IMR-90 (cell line): ENCODE results near the gene COL7A1. TPM values are rescaled to one million over a fixed set of nuclear protein-coding genes. Genes with fewer than 3 reads are reported as not detected.

ENCODE experiments used
- ATAC-seq: fragments of 200-7000 bp; cut with Tn5 transposase; 2 replicates; pipeline ENCODE4 v1.9.1; 2020; ENCODE audit warnings: low read depth, mild to moderate bottlenecking, moderate library complexity
- BruUV-seq: library from RNA; stranded (reverse); fragments of 400-500 nt; replicated peaks from 2 replicates; lab custom pipeline; 2021; lab: Mats Ljungman, UMichigan
- CTCF ChIA-PET: fragments of 300-600 bp; formaldehyde crosslinking; extraction: SDS; loops from one replicate; lab custom pipeline; 2021; ENCODE audit warnings: antibody characterized with exemption; lab: Yijun Ruan, JAX
- POLR2A ChIA-PET: fragments of 300-600 bp; sonication (Branson Sonifier 250); formaldehyde crosslinking; loops from one replicate; lab custom pipeline; 2022; ENCODE audit warnings: antibody characterized with exemption; ENCODE audit not compliant: unreplicated experiment; lab: Charles Lee
- DNase-seq: peaks from one replicate; pipeline ENCODE4 v3.0.0; 2013
- H2AFZ ChIP-seq: replicated peaks from 2 replicates; pipeline ENCODE3; 2013; ENCODE audit warnings: low read length, mild to moderate bottlenecking; ENCODE audit not compliant: poor library complexity
- H2AK5ac ChIP-seq: 2 replicates; pipeline ENCODE4 v1.6.1; 2013; ENCODE audit warnings: low read depth, low read length, inconsistent platforms
- H2AK9ac ChIP-seq: replicated peaks from 2 replicates; pipeline ENCODE3; 2013; ENCODE audit warnings: mild to moderate bottlenecking, low read depth, low read length, moderate library complexity; ENCODE audit not compliant: poor library complexity
- H2BK120ac ChIP-seq: 2 replicates; pipeline ENCODE4 v1.6.1; 2013; ENCODE audit warnings: low read depth, low read length, inconsistent platforms
- H2BK15ac ChIP-seq: 3 replicates; pipeline ENCODE4 v1.6.1; 2013; ENCODE audit warnings: low read depth, low read length, inconsistent platforms
- H2BK20ac ChIP-seq: 2 replicates; pipeline ENCODE4 v1.6.1; 2013; ENCODE audit warnings: low read depth, mild to moderate bottlenecking, inconsistent platforms, low read length, moderate library complexity
- H2BK5ac ChIP-seq: 2 replicates; pipeline ENCODE4 v1.6.1; 2013; ENCODE audit warnings: mild to moderate bottlenecking, low read depth, low read length, inconsistent platforms; ENCODE audit not compliant: poor library complexity, severe bottlenecking
- H3K14ac ChIP-seq: replicated peaks from 2 replicates; pipeline ENCODE4 v1.6.1; 2013; ENCODE audit warnings: low read depth, low read length, inconsistent platforms
- H3K18ac ChIP-seq: 2 replicates; pipeline ENCODE4 v1.6.1; 2013; ENCODE audit warnings: low read depth, low read length, control low read depth
- H3K23ac ChIP-seq: 2 replicates; pipeline ENCODE4 v1.6.1; 2013; ENCODE audit warnings: low read depth, low read length, inconsistent platforms
- H3K27ac ChIP-seq: 2 replicates; pipeline ENCODE4 v1.5.1; 2013; ENCODE audit warnings: mild to moderate bottlenecking, control low read depth, low read length; ENCODE audit not compliant: insufficient read depth
- H3K27me3 ChIP-seq: 2 replicates; pipeline ENCODE4 v1.6.1; 2013; ENCODE audit warnings: low read length; ENCODE audit not compliant: control insufficient read depth, insufficient read depth
- H3K36me3 ChIP-seq: 2 replicates; pipeline ENCODE4 v1.6.1; 2013; ENCODE audit warnings: low read length, mixed read lengths; ENCODE audit not compliant: control insufficient read depth, insufficient read depth
- H3K4ac ChIP-seq: 2 replicates; pipeline ENCODE4 v1.6.1; 2013; ENCODE audit warnings: low read depth, low read length, inconsistent platforms
- H3K4me1 ChIP-seq: 2 replicates; pipeline ENCODE4 v1.6.1; 2013; ENCODE audit warnings: low read length, mixed read lengths; ENCODE audit not compliant: control insufficient read depth, insufficient read depth
- H3K4me2 ChIP-seq: 2 replicates; pipeline ENCODE4 v1.6.1; 2013; ENCODE audit warnings: low read depth, mild to moderate bottlenecking, control low read depth, low read length, moderate library complexity
- H3K4me3 ChIP-seq: 2 replicates; pipeline ENCODE4 v1.5.1; 2013; ENCODE audit warnings: low read depth, mild to moderate bottlenecking, control low read depth, low read length, moderate library complexity; ENCODE audit not compliant: insufficient read depth
- H3K56ac ChIP-seq: 2 replicates; pipeline ENCODE4 v1.6.1; 2013; ENCODE audit warnings: low read length, inconsistent platforms; ENCODE audit not compliant: insufficient read depth; ENCODE audit errors: extremely low read depth
- H3K79me1 ChIP-seq, 2 experiments: 2 replicates each; pipeline ENCODE4 v1.6.1; 2013; ENCODE audit warnings: low read length in 2 of 2, inconsistent platforms in 1 of 2, low read depth in 1 of 2
- H3K9ac ChIP-seq: 2 replicates; pipeline ENCODE4 v1.6.1; 2013; ENCODE audit warnings: low read depth, low read length, control low read depth
- H3K9me1 ChIP-seq: 2 replicates; pipeline ENCODE4 v1.6.1; 2013; ENCODE audit warnings: low read length, inconsistent platforms; ENCODE audit not compliant: insufficient read depth
- H3K9me3 ChIP-seq: 2 replicates; pipeline ENCODE4 v1.6.1; 2013; ENCODE audit warnings: low read length; ENCODE audit not compliant: control insufficient read depth, insufficient read depth
- H4K20me1 ChIP-seq: 2 replicates; pipeline ENCODE4 v1.6.1; 2013; ENCODE audit warnings: low read length, inconsistent platforms; ENCODE audit not compliant: insufficient read depth
- H4K5ac ChIP-seq: 2 replicates; pipeline ENCODE4 v1.6.1; 2013; ENCODE audit warnings: mild to moderate bottlenecking, low read depth, low read length, control low read depth
- H4K8ac ChIP-seq, 2 experiments: 2 replicates each; pipeline ENCODE4 v1.6.1; 2013; ENCODE audit warnings: low read depth in 2 of 2, low read length in 2 of 2, control low read depth in 1 of 2, inconsistent platforms in 1 of 2
- H4K91ac ChIP-seq: 2 replicates; pipeline ENCODE4 v1.6.1; 2013; ENCODE audit warnings: low read depth, low read length, inconsistent platforms; ENCODE audit not compliant: insufficient read depth
- CEBPB ChIP-seq: IDR thresholded peaks from 2 replicates; pipeline ENCODE4 v1.6.1; 2012; ENCODE audit warnings: low read depth, low read length, improper control_type of control experiment
- MAZ ChIP-seq: IDR thresholded peaks from 2 replicates; pipeline ENCODE4 v1.6.1; 2012; ENCODE audit warnings: low read depth, mild to moderate bottlenecking, low read length, improper control_type of control experiment, moderate library complexity, borderline replicate concordance
- RAD21 ChIP-seq: IDR thresholded peaks from 2 replicates; pipeline ENCODE4 v1.6.1; 2012; ENCODE audit warnings: low read length, improper control_type of control experiment
- RFX5 ChIP-seq: IDR thresholded peaks from 2 replicates; pipeline ENCODE4 v1.8.0; 2012; ENCODE audit warnings: low read depth, mild to moderate bottlenecking, low read length, moderate library complexity
- USF2 ChIP-seq: fragments of 150-350 bp; IDR thresholded peaks from 2 replicates; pipeline ENCODE4 v1.6.1; 2017; ENCODE audit warnings: mild to moderate bottlenecking, antibody characterized with exemption, low read length, low read depth
- WGBS, 2 experiments: methylation state at CpG; one replicate each; pipeline versions ENCODE4 v1.1.5 to v1.1.7; 2013; ENCODE audit warnings: missing lambda C conversion rate in 2 of 2; ENCODE audit not compliant: insufficient read length in 1 of 2; ENCODE audit errors: extremely low coverage in 2 of 2; 5-methylcytosine and 5-hydroxymethylcytosine counted together
- dilution Hi-C: fragments of 300-500 bp; cut with HindIII; formaldehyde crosslinking; loops from one replicate; pipeline ENCODE4 v1.14.3; 2018; ENCODE audit warnings: low sequenced_read_pairs; ENCODE audit not compliant: unreplicated experiment
- in situ Hi-C: fragments of 300-500 bp; cut with MboI; formaldehyde crosslinking; loops from 3 replicates; pipeline ENCODE4 v1.14.3; 2019; ENCODE audit warnings: low sequenced_read_pairs, inconsistent platforms, mixed read lengths
- intact Hi-C: fragments of 100-400 bp; cut with micrococcal nuclease; formaldehyde crosslinking; loops from 2 replicates; pipeline ENCODE4 v1.10.0; 2022
- polyA plus RNA-seq, 3 experiments: library from polyadenylated mRNA; depleted of rRNA; stranded (reverse); fragments of >200 nt; gene quantifications; 2 replicates each; pipeline ENCODE4 v1.2.3, GENCODE V29; 2012; ENCODE audit warnings: low replicate concordance in 1 of 3
- total RNA-seq: library from RNA; depleted of rRNA; stranded (reverse); fragments of >200 nt; gene quantifications from 2 replicates; pipeline ENCODE4 v1.2.3, GENCODE V29; 2012
- TF ChIP-seq, protein P1 (sequence below): conservative IDR thresholded peaks from 2 replicates; pipeline ENCODE4 v1.5.1; 2012; ENCODE audit warnings: mild to moderate bottlenecking, low read depth, low read length, improper control_type of control experiment

Gene COL7A1
- total and polyA plus RNA-seq, 2 of the 4 experiments (the other 2 are of a cell fraction) = 4.1 to 20.3 TPM

- no peak overlapping the region for H2BK15ac ChIP-seq
- in situ Hi-C loops = no loop called here
- H2AK9ac ChIP-seq = peak overlapping the region; percentile 35
- BruUV-seq = no TSS peak
- ATAC-seq (no peak), DNase-seq (no peak)
- no peak overlapping the region for H2BK120ac ChIP-seq
- no CpG with 5 or more reads among the region's 2 CpGs for WGBS, 2 experiments
- no peak for TF ChIP-seq CEBPB
- no peak for TF ChIP-seq RAD21
- TF ChIP-seq, protein P1, sequence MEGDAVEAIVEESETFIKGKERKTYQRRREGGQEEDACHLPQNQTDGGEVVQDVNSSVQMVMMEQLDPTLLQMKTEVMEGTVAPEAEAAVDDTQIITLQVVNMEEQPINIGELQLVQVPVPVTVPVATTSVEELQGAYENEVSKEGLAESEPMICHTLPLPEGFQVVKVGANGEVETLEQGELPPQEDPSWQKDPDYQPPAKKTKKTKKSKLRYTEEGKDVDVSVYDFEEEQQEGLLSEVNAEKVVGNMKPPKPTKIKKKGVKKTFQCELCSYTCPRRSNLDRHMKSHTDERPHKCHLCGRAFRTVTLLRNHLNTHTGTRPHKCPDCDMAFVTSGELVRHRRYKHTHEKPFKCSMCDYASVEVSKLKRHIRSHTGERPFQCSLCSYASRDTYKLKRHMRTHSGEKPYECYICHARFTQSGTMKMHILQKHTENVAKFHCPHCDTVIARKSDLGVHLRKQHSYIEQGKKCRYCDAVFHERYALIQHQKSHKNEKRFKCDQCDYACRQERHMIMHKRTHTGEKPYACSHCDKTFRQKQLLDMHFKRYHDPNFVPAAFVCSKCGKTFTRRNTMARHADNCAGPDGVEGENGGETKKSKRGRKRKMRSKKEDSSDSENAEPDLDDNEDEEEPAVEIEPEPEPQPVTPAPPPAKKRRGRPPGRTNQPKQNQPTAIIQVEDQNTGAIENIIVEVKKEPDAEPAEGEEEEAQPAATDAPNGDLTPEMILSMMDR = no peak
- no peak for TF ChIP-seq USF2
- no peak for TF ChIP-seq RFX5
- no peak for TF ChIP-seq MAZ
- H3K9me3 ChIP-seq = no peaks in the 10 kb centered on the region
- H4K20me1 ChIP-seq = peaks cover 48% of the 10 kb centered on the region
- peaks cover 12% of the 10 kb centered on the region for H3K9me1 ChIP-seq
- no peak overlapping the region; the same call in 1 of the 2 replicates for H4K91ac ChIP-seq
- no peaks in the 10 kb centered on the region for H3K27me3 ChIP-seq
- no peak overlapping the region for H4K8ac ChIP-seq
- H3K9ac ChIP-seq = peak overlapping the region; percentile 84
- ChIA-PET POLR2A (no interaction called here), CTCF (interaction anchor here (1.0 to 1.2 kb wide), 2 partner anchors 10 to 73 kb away, joined by 3 read pairs; no protein-coding TSS in a partner anchor)
- H2BK20ac ChIP-seq = no peak overlapping the region
- no peak overlapping the region for H3K18ac ChIP-seq
- H4K5ac ChIP-seq = no peak overlapping the region
- H2AK5ac ChIP-seq = no peak overlapping the region
- H3K4me3 ChIP-seq = peak overlapping the region; percentile 83; the same call in 1 of the 2 replicates
- H3K4me1 ChIP-seq = peaks cover 18% of the 10 kb centered on the region
- no peak overlapping the region for H3K4ac ChIP-seq
- H2AFZ ChIP-seq = no peak overlapping the region
- no peak overlapping the region for H3K23ac ChIP-seq
- H3K27ac ChIP-seq = peak overlapping the region; percentile 42
- H3K79me1 ChIP-seq = peaks cover 42 to 74% of the 10 kb centered on the region in 2 experiments
- peaks cover 50% of the 10 kb centered on the region for H3K36me3 ChIP-seq
- no peak overlapping the region for H2BK5ac ChIP-seq
- intact Hi-C loops = loop anchor here (2.0 to 10.0 kb wide), 4 partner anchors 51 to 189 kb away; partner anchors contain the start of genes ATRIP, CCDC51, NCKIPSD and PFKFB4
- H3K4me2 ChIP-seq = peak overlapping the region; percentile 97
- H3K14ac ChIP-seq = no peak overlapping the region
- dilution Hi-C loops = no loop called here
- H3K56ac ChIP-seq = no peak overlapping the region
Measured at GRCh38 chr3:48633743-48634142, 38.6 kb upstream of the COL7A1 start.
